Adrenal gland (tissue), 5 donors: Measurements from ENCODE around the gene NDUFS2.

Experiments
- POLR2A ChIP-seq, 2 donors: fragments of 450-650 bp; IDR thresholded peaks; one replicate each; pipeline ENCODE4 v1.6.1; 2017; ENCODE audit warnings: antibody characterized with exemption in 2 of 2, mild to moderate bottlenecking in 2 of 2, moderate library complexity in 1 of 2
- TF ChIP-seq, protein P1 (sequence below), 6 experiments: fragments of 450-650 bp in 4 of 6; fragments of 200-600 bp in 2 of 6; sonication (generic) in 1 of 6; IDR thresholded peaks; 1 replicate in 5 of 6; 2 replicates in 1 of 6; pipeline versions ENCODE4 v1.5.1 to v1.8.0; 2016 to 2021; ENCODE audit warnings: antibody characterized with exemption in 6 of 6, mild to moderate bottlenecking in 2 of 6, moderate library complexity in 1 of 6
- donor health status: DM: no; HTN: no; CAD: no.

GRCh38 chr1:161241682-161242081, 39.5 kb downstream of the NDUFS2 start:
- TF ChIP-seq, protein P1, sequence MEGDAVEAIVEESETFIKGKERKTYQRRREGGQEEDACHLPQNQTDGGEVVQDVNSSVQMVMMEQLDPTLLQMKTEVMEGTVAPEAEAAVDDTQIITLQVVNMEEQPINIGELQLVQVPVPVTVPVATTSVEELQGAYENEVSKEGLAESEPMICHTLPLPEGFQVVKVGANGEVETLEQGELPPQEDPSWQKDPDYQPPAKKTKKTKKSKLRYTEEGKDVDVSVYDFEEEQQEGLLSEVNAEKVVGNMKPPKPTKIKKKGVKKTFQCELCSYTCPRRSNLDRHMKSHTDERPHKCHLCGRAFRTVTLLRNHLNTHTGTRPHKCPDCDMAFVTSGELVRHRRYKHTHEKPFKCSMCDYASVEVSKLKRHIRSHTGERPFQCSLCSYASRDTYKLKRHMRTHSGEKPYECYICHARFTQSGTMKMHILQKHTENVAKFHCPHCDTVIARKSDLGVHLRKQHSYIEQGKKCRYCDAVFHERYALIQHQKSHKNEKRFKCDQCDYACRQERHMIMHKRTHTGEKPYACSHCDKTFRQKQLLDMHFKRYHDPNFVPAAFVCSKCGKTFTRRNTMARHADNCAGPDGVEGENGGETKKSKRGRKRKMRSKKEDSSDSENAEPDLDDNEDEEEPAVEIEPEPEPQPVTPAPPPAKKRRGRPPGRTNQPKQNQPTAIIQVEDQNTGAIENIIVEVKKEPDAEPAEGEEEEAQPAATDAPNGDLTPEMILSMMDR (IDR thresholded peaks at IDR 0.05), result no peak
- TF ChIP-seq POLR2A (IDR thresholded peaks at IDR 0.05), result no peak
